GM18907 (cell line): ENCODE measurements around the gene C15orf39.

ENCODE experiments used
- ATAC-seq: cut with Tn5 transposase; IDR thresholded peaks from one replicate; pipeline ENCODE4 v1.9.1; 2021; ENCODE audit warnings: mild to moderate bottlenecking, moderate library complexity; ENCODE audit not compliant: unreplicated experiment

The C15orf39 gene

DNA sequence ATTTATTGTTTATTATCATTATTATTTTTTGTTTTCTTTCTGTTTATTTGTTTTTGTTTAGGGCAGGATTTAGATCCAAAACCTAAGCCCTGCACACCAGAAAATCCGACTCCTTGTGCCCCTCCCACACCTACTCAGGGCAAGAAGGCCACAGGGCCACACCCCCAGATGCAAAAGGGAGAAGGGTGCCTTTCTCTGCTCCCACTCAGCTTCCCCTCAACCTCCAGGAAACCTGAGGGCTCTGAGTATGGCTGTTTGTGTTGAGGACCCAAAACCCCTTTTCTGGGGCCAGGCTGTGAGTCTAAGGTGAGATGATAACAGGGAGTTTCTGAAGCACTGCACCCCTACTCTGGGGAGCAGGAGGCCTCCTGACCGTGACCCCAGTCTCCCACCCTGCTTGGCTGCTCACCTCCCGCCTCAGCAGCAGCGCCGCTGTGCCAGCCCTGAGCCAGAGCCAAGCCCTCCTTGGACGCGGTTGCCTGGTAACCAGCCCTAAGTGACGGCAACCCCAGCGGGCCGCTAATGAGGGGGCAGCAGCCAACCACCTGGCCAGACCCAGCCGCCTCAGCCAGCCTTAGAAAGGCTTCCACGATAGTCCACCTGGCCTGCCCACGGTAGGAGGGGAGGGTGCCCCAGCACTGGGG is 6.4 kb upstream of the C15orf39 start:
- ATAC-seq, result no peak

DNA sequence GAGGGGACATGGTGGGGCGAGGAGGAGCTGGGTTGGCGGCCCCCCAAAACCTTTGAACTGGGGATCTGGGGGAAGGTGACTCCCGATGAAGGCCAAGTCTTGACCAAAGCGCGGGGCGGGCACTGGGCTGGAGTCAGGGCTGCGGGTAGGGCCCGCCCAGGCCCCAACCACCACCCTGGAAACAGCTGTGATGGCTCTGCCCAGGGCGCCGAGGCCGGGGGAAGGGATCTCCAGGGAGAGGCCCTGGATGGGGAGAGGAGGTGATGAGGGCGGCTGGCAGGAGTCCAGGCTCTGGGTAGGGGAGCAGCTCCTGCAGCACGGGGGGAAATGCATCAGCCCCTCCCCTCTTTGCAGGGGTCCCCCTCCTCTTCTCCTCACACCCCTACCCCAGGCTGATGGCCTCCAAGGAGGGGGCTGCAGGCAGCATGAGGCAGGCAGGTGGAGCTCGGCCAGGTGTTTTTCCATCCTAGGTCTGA is 5.9 kb upstream of the C15orf39 start:
- no peak for ATAC-seq

- no peak for ATAC-seq
Observed at GRCh38 chr15:75197062-75197630, 4.5 kb upstream of the C15orf39 start.

GRCh38 chr15:75198560-75199356 is 2.9 kb upstream of the C15orf39 start:
- ATAC-seq, result no peak

- ATAC-seq, result no peak
Observed at GRCh38 chr15:75199357-75199940, 2.2 kb upstream of the C15orf39 start.

DNA sequence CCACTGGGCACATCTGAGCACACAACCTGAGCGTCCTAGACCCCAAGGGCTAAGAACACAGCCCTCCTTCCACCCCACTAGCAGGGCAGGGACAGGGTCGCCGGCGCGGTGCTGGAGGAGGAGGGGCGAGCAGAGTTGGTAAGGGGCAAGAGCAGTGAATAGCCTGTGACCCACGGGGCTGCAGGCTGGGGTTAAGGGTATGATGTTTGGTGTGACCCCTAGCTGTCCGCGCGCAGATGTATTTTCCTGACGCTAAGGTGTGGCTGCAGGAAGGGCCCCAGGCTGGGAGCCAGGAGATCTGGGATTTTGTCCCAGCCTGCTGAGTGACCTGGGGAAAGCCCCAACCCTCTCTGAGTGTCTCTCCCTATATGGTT is 1.3 kb upstream of the C15orf39 start:
- no peak for ATAC-seq

DNA sequence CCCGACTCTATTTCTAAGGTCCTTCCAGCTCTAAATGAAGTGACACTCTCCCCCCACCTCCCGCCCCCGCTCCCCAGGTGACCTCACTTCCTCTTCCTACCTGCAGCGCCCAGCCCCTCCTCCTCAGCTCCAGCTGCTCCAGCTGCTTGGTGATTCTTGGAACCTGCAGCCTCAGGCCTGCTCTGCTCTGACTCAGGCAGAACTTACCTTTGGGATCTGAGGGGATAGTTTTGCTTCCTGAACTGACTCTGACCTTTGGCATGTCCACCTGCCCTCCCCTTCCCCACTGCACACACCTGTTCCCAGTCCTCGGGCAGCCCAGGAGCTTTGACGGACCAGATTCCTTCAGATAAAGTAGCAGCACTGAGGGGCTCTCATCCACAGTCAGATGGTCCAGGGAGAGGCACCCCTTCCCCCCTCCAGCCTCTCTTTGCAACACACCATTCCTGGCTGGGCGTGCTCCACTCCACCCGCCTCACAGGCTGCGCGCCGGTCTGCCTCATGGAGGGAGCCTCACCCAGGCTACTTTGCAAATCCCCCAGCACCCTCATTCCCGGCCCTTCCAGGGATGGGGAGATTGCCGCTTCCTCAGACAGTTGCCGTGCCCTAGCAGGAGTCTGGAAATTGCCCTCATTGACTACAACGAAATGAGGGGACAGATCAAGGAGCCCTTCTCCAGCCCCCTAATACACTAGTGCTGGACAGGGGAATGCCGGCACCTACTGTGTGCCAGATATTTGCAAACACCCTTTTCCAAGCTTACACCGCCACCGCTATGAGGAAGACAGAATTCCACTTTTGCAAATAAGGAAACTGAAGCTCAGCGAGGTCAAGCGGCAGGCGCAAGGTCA is 692 bp upstream of the C15orf39 start:
- ATAC-seq, result peak; percentile 2

DNA sequence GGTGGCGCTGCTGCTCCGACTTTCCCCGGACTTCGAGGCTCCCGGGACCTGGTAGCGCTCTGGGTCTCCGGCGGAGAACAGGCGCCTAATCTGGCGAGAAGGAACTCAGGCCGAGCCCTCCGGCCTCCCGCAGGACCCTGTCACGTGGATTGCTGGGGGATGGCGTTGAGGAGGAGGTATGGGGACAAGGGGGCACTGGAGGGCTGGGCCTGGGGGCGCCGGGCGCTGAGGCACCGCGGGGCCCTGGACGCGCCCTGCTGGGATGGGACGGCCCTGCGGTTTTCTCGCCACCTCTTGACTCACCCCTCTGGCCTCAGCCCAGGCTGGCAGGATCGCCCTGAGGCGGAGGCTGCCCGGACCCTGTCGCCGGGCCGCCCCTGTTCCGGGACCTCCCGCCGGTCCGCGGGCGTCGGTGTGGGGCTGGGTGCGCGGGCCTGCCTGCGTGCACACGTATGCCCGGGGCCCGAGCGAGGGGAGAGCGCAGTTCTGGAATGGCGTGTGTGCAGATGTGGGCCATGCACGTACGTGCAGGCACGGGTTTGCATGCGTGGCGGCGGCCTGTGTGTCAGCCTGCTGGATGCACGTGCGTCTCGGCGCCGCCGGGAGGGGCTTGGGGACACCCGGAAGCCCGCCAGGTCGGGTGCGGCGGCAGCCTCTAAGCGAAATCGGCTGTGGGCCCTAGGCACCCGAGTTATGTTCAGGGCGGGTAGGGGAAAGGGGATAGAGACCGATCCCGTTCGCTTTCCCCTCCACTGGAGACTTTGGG is 752 bp downstream of the C15orf39 start:
- ATAC-seq, result peak; percentile 37

DNA sequence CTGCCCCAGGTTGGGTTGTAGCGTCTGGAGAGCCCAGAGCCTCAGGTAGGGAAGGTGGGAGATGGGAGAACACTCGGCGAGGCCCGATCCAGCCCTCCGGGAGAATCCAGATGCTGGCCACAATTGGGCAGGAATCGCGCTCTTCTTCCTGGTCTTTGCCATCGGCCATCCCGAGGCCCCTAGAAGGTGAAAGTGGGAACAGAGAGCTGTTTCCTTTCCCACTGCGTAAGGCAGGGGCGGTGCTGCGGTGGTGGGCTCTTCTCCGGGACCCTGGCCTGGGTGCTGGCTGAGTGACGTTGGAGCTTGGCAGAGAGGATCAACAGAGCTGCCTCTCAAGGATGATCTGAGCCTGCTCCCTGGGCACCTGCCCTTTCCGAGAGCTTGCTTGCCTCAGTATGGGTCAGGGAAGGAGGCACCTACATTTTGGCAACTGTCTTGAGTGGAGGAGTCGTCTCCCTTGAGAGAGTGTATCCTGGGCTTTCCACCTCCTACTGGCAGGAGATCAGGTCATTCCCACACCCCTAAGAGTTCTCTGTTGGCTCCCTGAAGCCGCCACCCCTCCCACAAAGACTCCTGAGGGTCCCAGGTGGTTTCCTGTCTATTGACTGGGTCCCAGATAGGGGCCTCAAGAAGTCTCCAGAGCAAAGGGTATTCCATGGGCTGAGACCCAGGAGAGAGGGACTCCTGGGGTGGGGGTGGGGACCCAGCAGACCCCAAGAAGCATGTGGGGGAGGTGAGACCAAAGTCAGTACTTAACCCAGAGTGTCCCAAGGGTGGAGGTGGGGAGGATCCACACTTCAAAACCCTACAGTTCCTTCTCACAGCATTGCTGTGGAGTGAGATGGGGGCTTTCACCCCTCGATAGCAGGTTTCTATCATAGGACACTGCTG is 1.6 kb downstream of the C15orf39 start:
- ATAC-seq, result no peak

- ATAC-seq, result no peak
Observed at GRCh38 chr15:75203908-75204263, 2.2 kb downstream of the C15orf39 start.

DNA sequence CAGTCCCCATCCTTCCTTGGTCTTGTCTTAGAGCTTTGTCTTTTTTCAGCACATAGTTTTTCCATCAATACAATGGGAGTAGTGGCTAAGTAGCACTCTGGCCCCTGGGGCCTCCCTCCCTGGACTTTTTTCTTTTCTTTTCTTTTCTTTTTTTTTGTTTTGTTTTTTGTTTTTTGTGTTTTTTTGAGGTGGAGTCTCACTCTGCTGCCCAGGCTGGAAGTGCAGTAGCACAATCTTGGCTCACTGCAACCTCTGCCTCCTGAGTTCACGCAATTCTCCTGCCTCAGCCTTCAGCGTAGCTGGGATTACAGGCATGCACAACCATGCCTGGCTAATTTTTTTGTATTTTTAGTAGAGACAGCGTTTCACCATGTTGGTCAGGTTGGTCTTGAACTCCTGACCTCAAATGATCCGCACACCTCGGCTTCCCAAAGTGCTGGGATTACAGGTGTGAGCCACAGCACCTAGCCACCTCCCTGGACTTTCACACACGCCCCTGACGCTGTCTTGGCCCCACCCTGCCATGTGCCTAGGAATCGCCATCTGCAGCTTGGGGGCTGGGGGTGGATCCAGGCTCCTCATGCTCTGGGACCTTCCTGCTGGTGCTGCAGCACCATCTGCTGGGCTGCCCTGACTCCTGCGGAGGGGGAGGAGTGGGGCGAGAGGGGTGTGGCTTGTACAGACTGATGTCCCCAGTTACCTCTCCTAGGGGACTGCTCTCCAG is 2.8 kb downstream of the C15orf39 start:
- peak; percentile 29 for ATAC-seq

- no peak for ATAC-seq
Observed at GRCh38 chr15:75205064-75205395, 3.3 kb downstream of the C15orf39 start.

DNA sequence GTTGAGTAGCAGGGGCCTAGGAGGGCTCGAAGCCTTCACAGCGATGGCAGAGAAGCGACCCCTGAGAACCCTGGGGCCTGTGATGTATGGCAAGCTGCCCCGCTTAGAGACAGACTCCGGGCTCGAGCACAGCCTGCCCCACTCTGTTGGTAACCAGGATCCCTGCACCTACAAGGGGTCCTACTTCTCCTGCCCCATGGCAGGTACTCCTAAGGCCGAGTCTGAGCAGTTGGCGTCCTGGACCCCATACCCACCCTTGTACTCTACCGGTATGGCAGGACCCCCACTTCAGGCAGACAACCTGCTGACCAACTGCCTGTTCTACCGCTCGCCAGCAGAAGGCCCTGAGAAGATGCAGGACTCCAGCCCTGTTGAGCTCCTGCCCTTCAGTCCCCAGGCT is 4.3 kb downstream of the C15orf39 start:
- no peak for ATAC-seq

DNA sequence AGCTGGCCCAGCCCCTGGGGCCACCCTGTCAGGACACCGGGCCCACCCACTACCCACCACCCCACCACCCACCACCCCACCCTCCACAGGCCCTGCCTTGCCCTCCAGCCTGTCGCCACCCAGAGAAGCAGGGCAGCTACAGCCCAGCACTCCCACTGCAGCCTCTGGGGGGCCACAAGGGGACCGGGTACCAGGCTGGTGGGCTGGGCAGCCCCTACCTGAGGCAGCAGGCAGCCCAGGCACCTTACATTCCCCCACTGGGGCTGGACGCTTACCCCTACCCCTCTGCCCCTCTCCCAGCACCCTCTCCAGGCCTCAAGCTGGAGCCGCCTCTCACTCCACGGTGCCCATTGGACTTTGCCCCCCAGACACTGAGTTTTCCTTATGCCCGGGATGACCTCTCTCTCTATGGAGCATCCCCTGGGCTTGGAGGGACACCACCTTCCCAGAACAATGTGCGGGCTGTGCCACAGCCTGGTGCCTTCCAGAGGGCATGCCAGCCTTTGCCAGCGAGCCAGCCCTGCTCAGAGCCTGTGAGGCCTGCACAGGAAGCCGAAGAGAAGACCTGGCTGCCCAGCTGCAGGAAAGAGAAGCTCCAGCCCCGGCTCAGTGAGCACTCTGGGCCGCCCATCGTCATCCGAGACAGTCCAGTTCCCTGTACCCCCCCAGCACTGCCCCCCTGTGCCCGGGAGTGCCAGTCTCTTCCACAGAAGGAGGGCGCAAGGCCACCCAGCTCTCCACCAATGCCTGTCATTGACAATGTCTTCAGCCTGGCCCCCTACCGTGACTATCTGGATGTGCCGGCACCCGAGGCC is 5.3 kb downstream of the C15orf39 start:
- no peak for ATAC-seq

- ATAC-seq, result no peak
Observed at GRCh38 chr15:75207618-75208500, 6.2 kb downstream of the C15orf39 start.

DNA sequence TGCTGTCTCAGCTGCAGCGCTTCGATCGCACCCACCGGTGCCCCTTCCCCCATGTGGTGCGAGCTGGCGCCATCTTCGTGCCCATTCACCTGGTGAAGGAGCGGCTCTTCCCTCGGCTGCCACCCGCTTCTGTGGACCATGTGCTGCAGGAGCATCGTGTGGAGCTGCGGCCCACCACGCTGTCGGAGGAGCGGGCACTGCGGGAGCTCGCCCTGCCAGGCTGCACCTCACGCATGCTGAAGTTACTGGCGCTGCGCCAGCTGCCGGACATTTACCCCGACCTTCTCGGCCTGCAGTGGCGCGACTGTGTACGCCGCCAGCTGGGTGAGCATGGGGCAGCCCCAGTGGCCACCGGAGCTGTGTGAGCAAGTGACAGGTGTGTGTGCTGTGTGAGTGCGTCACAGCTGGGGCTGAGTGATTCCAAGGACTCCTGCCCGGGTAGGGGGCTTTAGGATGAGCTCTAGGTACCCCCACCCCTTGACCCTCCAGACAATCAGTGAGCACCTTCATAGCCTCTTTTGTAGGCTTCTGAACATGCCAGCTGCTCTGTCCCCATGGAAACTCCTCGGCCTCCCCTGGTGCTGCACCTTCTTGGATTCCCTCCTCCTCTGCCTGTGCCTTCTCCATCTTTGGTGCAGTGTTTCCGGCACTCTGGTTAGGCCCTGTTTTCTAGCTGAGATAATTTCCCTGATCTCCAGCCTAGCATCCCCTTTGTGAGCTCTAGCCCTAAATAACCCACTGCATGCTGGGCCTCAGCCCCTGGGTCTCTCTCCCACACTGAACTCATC is 7.0 kb downstream of the C15orf39 start:
- no peak for ATAC-seq
